ENCODE results near the gene SCAF8. TPM values are rescaled to one million over a fixed set of nuclear protein-coding genes. Genes with fewer than 3 reads are reported as not detected.

The SCAF8 gene
- polyA plus RNA-seq, 1 donor from 2014 or later = 34.1 TPM

DNA sequence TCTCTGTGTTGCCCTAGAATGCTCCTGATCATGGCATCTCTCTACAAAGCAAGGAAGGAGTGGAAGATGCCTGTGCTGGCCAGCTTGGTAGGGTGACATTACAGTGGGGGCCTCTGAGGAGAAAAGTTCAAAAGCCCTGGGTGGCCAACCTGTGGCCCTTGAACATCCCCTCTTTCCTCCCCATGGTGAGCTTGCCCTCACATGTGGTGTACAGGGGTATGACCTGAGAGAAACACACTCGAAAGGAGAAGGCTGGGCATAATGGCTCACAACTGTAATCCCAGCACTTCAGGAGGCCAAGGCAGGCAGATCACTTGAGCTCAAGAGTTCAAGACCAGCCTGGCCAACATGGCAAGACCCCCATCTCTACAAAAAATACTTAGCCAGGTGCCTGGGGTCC is 36.6 kb upstream of the SCAF8 start:
- no peak overlapping the region for H3K4me2 ChIP-seq (ENCODE audit: low read length)
- TF ChIP-seq POLR2AphosphoS5 (IDR thresholded peaks at IDR 0.05) (no peak), MXI1 (conservative IDR thresholded peaks at IDR 0.05; ENCODE audit: poor library complexity, severe bottlenecking) (no peak), SMC3 (conservative IDR thresholded peaks at IDR 0.05; ENCODE audit: poor library complexity) (no peak), TAF1 (IDR thresholded peaks at IDR 0.05; ENCODE audit: low read depth) (no peak), EZH2 (IDR thresholded peaks at IDR 0.05; ENCODE audit: borderline replicate concordance, insufficient read depth, low read length, poor library complexity, severe bottlenecking) (no peak), RAD21 (conservative IDR thresholded peaks at IDR 0.05) (no peak), EP300 (conservative IDR thresholded peaks at IDR 0.05; ENCODE audit: poor library complexity, severe bottlenecking) (no peak)
- TF ChIP-seq, protein P1, sequence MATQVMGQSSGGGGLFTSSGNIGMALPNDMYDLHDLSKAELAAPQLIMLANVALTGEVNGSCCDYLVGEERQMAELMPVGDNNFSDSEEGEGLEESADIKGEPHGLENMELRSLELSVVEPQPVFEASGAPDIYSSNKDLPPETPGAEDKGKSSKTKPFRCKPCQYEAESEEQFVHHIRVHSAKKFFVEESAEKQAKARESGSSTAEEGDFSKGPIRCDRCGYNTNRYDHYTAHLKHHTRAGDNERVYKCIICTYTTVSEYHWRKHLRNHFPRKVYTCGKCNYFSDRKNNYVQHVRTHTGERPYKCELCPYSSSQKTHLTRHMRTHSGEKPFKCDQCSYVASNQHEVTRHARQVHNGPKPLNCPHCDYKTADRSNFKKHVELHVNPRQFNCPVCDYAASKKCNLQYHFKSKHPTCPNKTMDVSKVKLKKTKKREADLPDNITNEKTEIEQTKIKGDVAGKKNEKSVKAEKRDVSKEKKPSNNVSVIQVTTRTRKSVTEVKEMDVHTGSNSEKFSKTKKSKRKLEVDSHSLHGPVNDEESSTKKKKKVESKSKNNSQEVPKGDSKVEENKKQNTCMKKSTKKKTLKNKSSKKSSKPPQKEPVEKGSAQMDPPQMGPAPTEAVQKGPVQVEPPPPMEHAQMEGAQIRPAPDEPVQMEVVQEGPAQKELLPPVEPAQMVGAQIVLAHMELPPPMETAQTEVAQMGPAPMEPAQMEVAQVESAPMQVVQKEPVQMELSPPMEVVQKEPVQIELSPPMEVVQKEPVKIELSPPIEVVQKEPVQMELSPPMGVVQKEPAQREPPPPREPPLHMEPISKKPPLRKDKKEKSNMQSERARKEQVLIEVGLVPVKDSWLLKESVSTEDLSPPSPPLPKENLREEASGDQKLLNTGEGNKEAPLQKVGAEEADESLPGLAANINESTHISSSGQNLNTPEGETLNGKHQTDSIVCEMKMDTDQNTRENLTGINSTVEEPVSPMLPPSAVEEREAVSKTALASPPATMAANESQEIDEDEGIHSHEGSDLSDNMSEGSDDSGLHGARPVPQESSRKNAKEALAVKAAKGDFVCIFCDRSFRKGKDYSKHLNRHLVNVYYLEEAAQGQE (IDR thresholded peaks at IDR 0.05; ENCODE audit: borderline replicate concordance) = no peak
- TF ChIP-seq, protein P2, sequence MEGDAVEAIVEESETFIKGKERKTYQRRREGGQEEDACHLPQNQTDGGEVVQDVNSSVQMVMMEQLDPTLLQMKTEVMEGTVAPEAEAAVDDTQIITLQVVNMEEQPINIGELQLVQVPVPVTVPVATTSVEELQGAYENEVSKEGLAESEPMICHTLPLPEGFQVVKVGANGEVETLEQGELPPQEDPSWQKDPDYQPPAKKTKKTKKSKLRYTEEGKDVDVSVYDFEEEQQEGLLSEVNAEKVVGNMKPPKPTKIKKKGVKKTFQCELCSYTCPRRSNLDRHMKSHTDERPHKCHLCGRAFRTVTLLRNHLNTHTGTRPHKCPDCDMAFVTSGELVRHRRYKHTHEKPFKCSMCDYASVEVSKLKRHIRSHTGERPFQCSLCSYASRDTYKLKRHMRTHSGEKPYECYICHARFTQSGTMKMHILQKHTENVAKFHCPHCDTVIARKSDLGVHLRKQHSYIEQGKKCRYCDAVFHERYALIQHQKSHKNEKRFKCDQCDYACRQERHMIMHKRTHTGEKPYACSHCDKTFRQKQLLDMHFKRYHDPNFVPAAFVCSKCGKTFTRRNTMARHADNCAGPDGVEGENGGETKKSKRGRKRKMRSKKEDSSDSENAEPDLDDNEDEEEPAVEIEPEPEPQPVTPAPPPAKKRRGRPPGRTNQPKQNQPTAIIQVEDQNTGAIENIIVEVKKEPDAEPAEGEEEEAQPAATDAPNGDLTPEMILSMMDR (IDR thresholded peaks at IDR 0.05; ENCODE audit: poor library complexity, severe bottlenecking) = no peak
- no peaks in the 10 kb centered on the region for H3K9me2 ChIP-seq (ENCODE audit: insufficient read depth, low read length)
- no peak overlapping the region for H2AFZ ChIP-seq (ENCODE audit: low read depth, low read length)
- no peaks in the 10 kb centered on the region for H3K36me3 ChIP-seq (ENCODE audit: insufficient read depth, low read length)
- no peak overlapping the region for H3K4me3 ChIP-seq (ENCODE audit: low read length)
- no peaks in the 10 kb centered on the region for H3K79me2 ChIP-seq (replicated peaks; ENCODE audit: insufficient read depth, low read length)
- H3K27me3 ChIP-seq (ENCODE audit: insufficient read depth, low read depth, low read length) = no peaks in the 10 kb centered on the region
- no peaks in the 10 kb centered on the region for H3F3A ChIP-seq (ENCODE audit: insufficient read depth, low read length, poor library complexity, severe bottlenecking)
- H4K20me1 ChIP-seq (ENCODE audit: insufficient read depth) = no peaks in the 10 kb centered on the region
- H3K9ac ChIP-seq (ENCODE audit: low read length) = no peak overlapping the region
- H3K9me3 ChIP-seq (ENCODE audit: low read length) = no peaks in the 10 kb centered on the region
- H3K27ac ChIP-seq (ENCODE audit: low read length) = no peak overlapping the region

DNA sequence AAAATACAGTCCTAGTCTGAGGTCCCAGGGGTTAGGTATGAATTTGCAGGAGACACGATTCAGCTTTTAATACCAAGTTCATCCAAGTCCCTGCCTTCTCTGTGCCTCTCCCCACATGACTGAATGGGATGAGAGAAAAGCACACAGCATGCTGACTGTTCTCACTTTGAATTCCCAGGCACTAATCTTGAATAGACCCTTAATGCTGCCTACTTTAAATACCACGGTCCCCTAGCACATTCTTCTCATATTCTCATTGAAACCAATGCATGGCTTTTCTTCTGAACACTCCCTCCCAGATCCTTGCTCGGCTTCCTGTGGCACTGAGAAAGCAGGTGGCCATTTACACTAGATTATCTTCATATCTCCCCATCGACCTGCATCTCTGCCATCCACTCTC is 30.1 kb upstream of the SCAF8 start:
- no peak overlapping the region for H3K9ac ChIP-seq (ENCODE audit: low read length)
- H2AFZ ChIP-seq (ENCODE audit: low read depth, low read length) = no peak overlapping the region
- H3K4me2 ChIP-seq (ENCODE audit: low read length) = no peak overlapping the region
- H3K36me3 ChIP-seq (ENCODE audit: insufficient read depth, low read length) = no peaks in the 10 kb centered on the region
- no peaks in the 10 kb centered on the region for H3K27me3 ChIP-seq (ENCODE audit: insufficient read depth, low read depth, low read length)
- no peaks in the 10 kb centered on the region for H4K20me1 ChIP-seq (ENCODE audit: insufficient read depth)
- no peak for TF ChIP-seq TAF1 (IDR thresholded peaks at IDR 0.05; ENCODE audit: low read depth)
- no peak for TF ChIP-seq MXI1 (conservative IDR thresholded peaks at IDR 0.05; ENCODE audit: poor library complexity, severe bottlenecking)
- TF ChIP-seq POLR2AphosphoS5 (IDR thresholded peaks at IDR 0.05) = no peak
- TF ChIP-seq, protein P2 (IDR thresholded peaks at IDR 0.05; ENCODE audit: poor library complexity, severe bottlenecking) = no peak
- no peak for TF ChIP-seq EP300 (conservative IDR thresholded peaks at IDR 0.05; ENCODE audit: poor library complexity, severe bottlenecking)
- TF ChIP-seq EZH2 (IDR thresholded peaks at IDR 0.05; ENCODE audit: borderline replicate concordance, insufficient read depth, low read length, poor library complexity, severe bottlenecking) = no peak
- TF ChIP-seq, protein P1 (IDR thresholded peaks at IDR 0.05; ENCODE audit: borderline replicate concordance) = no peak
- no peak for TF ChIP-seq RAD21 (conservative IDR thresholded peaks at IDR 0.05)
- TF ChIP-seq SMC3 (conservative IDR thresholded peaks at IDR 0.05; ENCODE audit: poor library complexity) = no peak
- H3K9me3 ChIP-seq (ENCODE audit: low read length) = no peaks in the 10 kb centered on the region
- H3K79me2 ChIP-seq (replicated peaks; ENCODE audit: insufficient read depth, low read length) = no peaks in the 10 kb centered on the region
- no peak overlapping the region for H3K27ac ChIP-seq (ENCODE audit: low read length)
- H3F3A ChIP-seq (ENCODE audit: insufficient read depth, low read length, poor library complexity, severe bottlenecking) = no peaks in the 10 kb centered on the region
- H3K9me2 ChIP-seq (ENCODE audit: insufficient read depth, low read length) = no peaks in the 10 kb centered on the region
- H3K4me3 ChIP-seq (ENCODE audit: low read length) = no peak overlapping the region
